Right cardiac atrium (tissue), 5 donors: ENCODE data around the gene XRCC4. TPM values are rescaled to one million over a fixed set of nuclear protein-coding genes. Genes with fewer than 3 reads are reported as not detected.
"Not testable (repeated sequence)": the region's sequence is repeated elsewhere in the genome, so short reads cannot be mapped to it uniquely, and the experiment has no call there.

Source experiments
- ATAC-seq, 2 donors: fragments of 200-7000 bp; cut with Tn5 transposase; one replicate each; pipeline versions ENCODE4 v1.8.0 to v1.9.1; 2020; ENCODE audit warnings: moderate library complexity in 2 of 2, mild to moderate bottlenecking in 1 of 2
- DNase-seq, 3 donors: peaks; one replicate each; pipeline ENCODE4 v3.0.0-alpha.2; 2020
- H3K27ac ChIP-seq: one replicate; pipeline ENCODE4 v1.5.1; 2013; ENCODE audit warnings: mild to moderate bottlenecking, low read length, control low read depth, moderate library complexity
- H3K27me3 ChIP-seq: one replicate; pipeline ENCODE4 v1.6.1; 2013; ENCODE audit not compliant: control insufficient read depth, insufficient read depth
- H3K4me1 ChIP-seq: one replicate; pipeline ENCODE4 v1.6.1; 2013; ENCODE audit warnings: low read length; ENCODE audit not compliant: control insufficient read depth, insufficient read depth
- H3K4me3 ChIP-seq: one replicate; pipeline ENCODE4 v1.5.1; 2013; ENCODE audit warnings: low read length, control low read depth
- H3K9me3 ChIP-seq: one replicate; pipeline ENCODE4 v1.6.1; 2013; ENCODE audit warnings: low read length; ENCODE audit not compliant: control insufficient read depth
- WGBS: extraction: QIAGEN DNeasy Blood & Tissue Kit; methylation state at CpG from one replicate; pipeline ENCODE4 v1.1.7; 2013; 5-methylcytosine and 5-hydroxymethylcytosine counted together
- intact Hi-C, 4 donors: fragments of 100-400 bp; cut with DNase I; formaldehyde crosslinking; loops; one replicate each; pipeline versions ENCODE4 v1.11.0 to v1.14.0; 2022 to 2023
- polyA plus RNA-seq: library from polyadenylated mRNA; stranded (reverse); fragments of 200-250 nt; gene quantifications from one replicate; pipeline ENCODE4 v1.2.3, GENCODE V29; 2013
- total RNA-seq, 4 donors: library from RNA; stranded (reverse); fragmentation: NEBNext Ultra II Directional; extraction: Animal tissue kit (Norgen Biotek cat#: 25700); gene quantifications; one replicate each; pipeline ENCODE4 v1.2.1, GENCODE V29; 2021
- donor health status: healthy with polysubstance abuse.
- donor health status: DM: no; HTN: yes; CAD: no.
- donor health status: DM: no; HTN: no; CAD: no.
- donor health status: DM: no; HTN: yes; CAD: no; lungs with severe emphysema.
- donor health status: DM: yes; HTN: yes; CAD: no.

The XRCC4 gene
- total and polyA plus RNA-seq, 5 donors, result 7.1 to 8.6 (median 7.5) TPM

DNA sequence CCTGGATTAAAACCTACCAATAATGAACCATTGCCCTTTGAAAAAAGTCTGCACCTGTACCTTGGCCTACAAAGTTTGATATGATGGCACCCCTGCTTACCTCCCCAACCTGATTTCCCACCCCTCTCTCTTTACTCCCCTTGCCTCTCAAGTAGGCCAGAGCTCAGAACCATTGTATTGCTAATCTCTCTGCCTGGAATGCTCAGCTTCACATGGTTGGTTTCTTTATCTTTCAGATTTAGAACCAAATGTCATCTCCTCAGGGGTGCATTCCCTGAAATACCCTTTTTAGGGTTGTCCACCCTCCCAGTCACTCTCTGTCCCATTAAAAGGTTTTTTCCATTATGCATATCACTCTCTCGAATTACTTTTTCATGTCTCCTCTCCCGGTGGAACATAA is 277.6 kb downstream of the XRCC4 start:
- Histone ChIP-seq H3K27me3 (no peaks in the 10 kb centered on the region), H3K27ac (no peak overlapping the region), H3K9me3 (no peaks in the 10 kb centered on the region), H3K4me1 (no peaks in the 10 kb centered on the region), H3K4me3 (no peak overlapping the region)
- no peak for DNase-seq
- WGBS, result 43% methylated on average over 2 of the region's 2 CpGs
- no peak for ATAC-seq
- intact Hi-C loops, result no loop called here

GRCh38 chr5:83355482-83356014 is 278.2 kb downstream of the XRCC4 start:
- 75% methylated on average over 4 of the region's 4 CpGs for WGBS
- intact Hi-C loops, ATAC-seq: not testable (repeated sequence)

DNA sequence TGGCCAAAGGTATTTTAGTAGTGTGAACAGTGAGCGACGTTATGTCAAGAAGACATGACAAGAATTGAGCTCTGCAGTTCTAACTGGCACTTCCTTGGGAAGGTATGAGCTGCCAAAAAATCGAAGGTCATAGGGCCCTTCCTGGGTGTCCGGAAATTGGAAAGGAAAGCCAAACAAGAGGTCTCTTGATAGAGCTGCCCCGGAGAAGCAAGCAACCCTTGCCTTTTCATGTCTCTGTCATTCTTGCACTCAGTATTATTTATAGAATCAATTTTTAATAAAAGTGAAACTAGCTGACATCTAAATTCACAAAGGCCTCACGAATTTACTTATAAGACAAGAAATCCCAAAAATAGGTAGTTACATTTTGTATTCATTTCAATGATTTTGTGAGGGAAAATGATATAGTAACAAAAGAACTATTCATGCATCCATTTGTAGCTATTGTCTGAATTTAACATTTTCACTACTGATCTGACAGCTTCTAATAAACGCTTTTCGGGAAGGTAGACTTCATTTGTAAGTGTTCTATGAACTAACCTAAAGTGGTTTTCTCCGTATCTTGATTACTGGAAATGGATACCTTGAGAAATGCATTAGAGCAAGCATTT is 280.4 kb downstream of the XRCC4 start:
- intact Hi-C loops, result no loop called here
- Histone ChIP-seq H3K4me1 (no peaks in the 10 kb centered on the region), H3K9me3 (no peaks in the 10 kb centered on the region), H3K4me3 (no peak overlapping the region), H3K27me3 (no peaks in the 10 kb centered on the region), H3K27ac (no peak overlapping the region)
- ATAC-seq, result no peak
- WGBS, result 80% methylated on average over 9 of the region's 9 CpGs
- no peak for DNase-seq

More at GRCh38 chr5:83355482-83356014, 278.2 kb downstream of the XRCC4 start:
- not testable (repeated sequence) for H3K27ac ChIP-seq, H3K9me3 ChIP-seq, H3K27me3 ChIP-seq, H3K4me3 ChIP-seq, DNase-seq, H3K4me1 ChIP-seq

DNA sequence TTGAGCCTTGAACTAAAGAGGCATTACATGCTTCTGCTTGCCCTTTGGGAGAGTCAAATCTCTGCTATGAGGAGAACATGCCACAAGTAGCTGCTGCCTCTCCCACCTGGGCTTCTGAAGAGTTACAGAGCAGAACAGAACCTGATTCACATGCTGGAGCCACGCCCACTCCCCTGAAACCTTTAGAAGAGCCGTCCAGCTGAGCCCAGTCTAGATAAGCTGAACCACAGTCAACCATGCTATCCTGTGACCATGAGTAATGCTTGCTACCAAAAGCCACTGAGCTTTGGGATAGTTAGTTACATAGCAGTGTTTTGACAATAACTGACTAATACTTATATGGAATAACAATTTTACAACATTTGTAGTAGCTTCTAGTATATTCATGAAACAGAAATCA is 283.2 kb downstream of the XRCC4 start:
- no peak overlapping the region for H3K27ac ChIP-seq
- DNase-seq (no peak), ATAC-seq (no peak)
- H3K4me1 ChIP-seq, result no peaks in the 10 kb centered on the region
- intact Hi-C loops, result no loop called here
- 80% methylated on average over 2 of the region's 2 CpGs for WGBS
- H3K4me3 ChIP-seq, result no peak overlapping the region
- H3K9me3 ChIP-seq, result no peaks in the 10 kb centered on the region
- H3K27me3 ChIP-seq, result no peaks in the 10 kb centered on the region

DNA sequence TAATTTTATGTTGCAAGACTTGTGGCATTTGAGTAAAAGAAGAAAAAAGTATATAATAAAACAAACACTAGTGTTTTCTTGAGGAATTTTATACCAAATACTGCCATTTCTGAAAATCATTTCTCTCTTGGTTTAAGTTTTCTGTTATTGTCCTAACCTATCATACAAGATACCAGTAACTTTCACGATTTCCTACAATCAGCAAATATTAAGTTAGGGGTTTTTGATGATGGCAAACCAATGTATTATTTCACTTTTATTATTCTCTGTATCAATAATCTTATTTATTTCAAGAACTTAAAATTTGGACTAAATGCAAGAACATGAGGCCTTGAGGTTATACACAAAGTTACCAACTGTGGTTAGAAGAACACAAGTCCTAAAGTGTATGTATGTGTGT is 285.2 kb downstream of the XRCC4 start:
- DNase-seq (no peak), ATAC-seq (no peak)
- Histone ChIP-seq H3K4me1 (no peaks in the 10 kb centered on the region), H3K27ac (no peak overlapping the region), H3K4me3 (no peak overlapping the region), H3K27me3 (no peaks in the 10 kb centered on the region), H3K9me3 (no peaks in the 10 kb centered on the region)
- 90% methylated on average over 1 of the region's 1 CpG for WGBS
- intact Hi-C loops, result no loop called here

GRCh38 chr5:83363111-83363885 is 286.0 kb downstream of the XRCC4 start:
- Histone ChIP-seq H3K4me1 (no peaks in the 10 kb centered on the region), H3K4me3 (no peak overlapping the region), H3K9me3 (no peaks in the 10 kb centered on the region), H3K27ac (no peak overlapping the region), H3K27me3 (no peaks in the 10 kb centered on the region)
- no peak for DNase-seq
- intact Hi-C loops, result no loop called here
- no peak for ATAC-seq
- WGBS, result 92% methylated on average over 7 of the region's 7 CpGs

- 96% methylated on average over 1 of the region's 1 CpG for WGBS
Measured at GRCh38 chr5:83363886-83364275, 286.5 kb downstream of the XRCC4 start.

DNA sequence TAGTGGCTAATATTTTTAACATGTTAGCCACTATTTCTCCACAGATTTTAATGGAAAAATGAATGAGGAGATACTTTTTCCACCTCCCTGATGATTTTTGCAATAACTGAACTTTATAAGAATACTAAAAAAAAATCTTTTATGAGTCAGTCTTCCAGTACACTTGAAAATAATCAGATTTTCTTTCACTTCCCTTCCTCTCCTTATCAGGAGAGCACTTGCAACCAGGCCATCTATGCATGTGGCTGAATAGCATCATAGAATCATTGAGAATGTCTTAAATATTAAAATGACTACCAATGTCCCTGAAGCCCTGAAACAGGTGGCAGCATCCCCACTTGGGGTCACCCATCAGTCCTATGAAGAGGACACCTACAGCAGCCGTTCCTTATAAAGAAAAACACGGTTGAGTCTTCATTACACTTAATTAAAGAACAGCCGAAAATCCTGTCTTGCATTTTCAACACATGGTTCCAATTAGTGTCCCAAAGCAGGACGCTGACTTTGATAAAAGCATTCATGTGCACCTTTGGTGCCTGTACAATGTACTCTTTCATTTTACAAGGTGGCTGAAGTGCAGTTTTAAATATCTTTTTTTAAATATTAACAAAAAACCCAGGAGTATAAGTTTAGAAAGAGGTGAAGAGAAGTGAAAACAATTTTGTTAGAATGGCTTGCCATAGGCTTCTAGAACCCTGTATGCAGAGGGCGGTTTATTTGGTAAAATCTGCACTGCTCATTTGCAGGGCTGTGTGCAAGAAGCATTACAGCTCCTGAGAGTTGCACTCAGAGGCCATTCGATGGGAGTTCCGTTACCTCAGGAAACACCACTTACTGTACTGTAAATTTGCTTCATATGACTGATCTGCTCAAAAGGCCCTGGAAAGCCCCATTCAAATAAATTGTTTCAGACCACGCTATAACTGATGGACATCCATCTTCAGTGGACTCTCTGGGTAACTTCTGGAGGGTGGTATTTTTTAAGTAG is 287.3 kb downstream of the XRCC4 start:
- no peak for ATAC-seq
- DNase-seq, result no peak
- H3K27ac ChIP-seq, result no peak overlapping the region
- intact Hi-C loops, result no loop called here
- H3K9me3 ChIP-seq, result no peaks in the 10 kb centered on the region
- no peaks in the 10 kb centered on the region for H3K27me3 ChIP-seq
- 82% methylated on average over 8 of the region's 8 CpGs for WGBS
- no peak overlapping the region for H3K4me3 ChIP-seq
- H3K4me1 ChIP-seq, result no peaks in the 10 kb centered on the region

More at GRCh38 chr5:83363886-83364275, 286.5 kb downstream of the XRCC4 start:
- ATAC-seq (no peak), DNase-seq (no peak)
- Histone ChIP-seq H3K9me3 (no peaks in the 10 kb centered on the region), H3K4me3 (no peak overlapping the region), H3K27me3 (no peaks in the 10 kb centered on the region), H3K27ac (no peak overlapping the region), H3K4me1 (no peaks in the 10 kb centered on the region)
- intact Hi-C loops, result no loop called here

GRCh38 chr5:83368319-83368718 is 291.0 kb downstream of the XRCC4 start:
- H3K27ac ChIP-seq, result no peak overlapping the region
- H3K9me3 ChIP-seq, result no peaks in the 10 kb centered on the region
- H3K4me1 ChIP-seq, result no peaks in the 10 kb centered on the region
- H3K27me3 ChIP-seq, result no peaks in the 10 kb centered on the region
- DNase-seq (peak in 1 of 3 donors; percentile 15), ATAC-seq (peak; percentile 41 to 78)
- WGBS, result 76% methylated on average over 5 of the region's 5 CpGs
- no peak overlapping the region for H3K4me3 ChIP-seq
- intact Hi-C loops, result no loop called here

- intact Hi-C loops, result no loop called here
- no peaks in the 10 kb centered on the region for H3K27me3 ChIP-seq
- WGBS, result 80% methylated on average over 3 of the region's 3 CpGs
- DNase-seq, result no peak
- no peaks in the 10 kb centered on the region for H3K4me1 ChIP-seq
- no peaks in the 10 kb centered on the region for H3K9me3 ChIP-seq
- peak; percentile 40 to 52 for ATAC-seq
- no peak overlapping the region for H3K27ac ChIP-seq
- H3K4me3 ChIP-seq, result no peak overlapping the region
Measured at GRCh38 chr5:83368835-83369234, 291.5 kb downstream of the XRCC4 start.
